ENCODE results near the gene LY6G5B.
A peak's percentile ranks its signal among the peaks of the same experiment; 100 is the strongest.

Gene LY6G5B

GRCh38 chr6:31701666-31702404, 32.1 kb downstream of the LY6G5B start:
- TF ChIP-seq REST (IDR thresholded peaks at IDR 0.05; ENCODE audit: insufficient read depth in 1 of 2, low read depth in 2 of 2, low read length in 2 of 2) (no peak), TAF1 (IDR thresholded peaks at IDR 0.05; ENCODE audit: borderline replicate concordance, insufficient read depth, low read length) (no peak), POLR2AphosphoS5 (IDR thresholded peaks at IDR 0.05; ENCODE audit: low read depth, low read length) (no peak), FOXP2 (optimal IDR thresholded peaks at IDR 0.05; ENCODE audit: borderline replicate concordance, extremely low read depth, extremely low read length, insufficient read depth) (no peak), SIN3A (IDR thresholded peaks at IDR 0.05; ENCODE audit: borderline replicate concordance, insufficient read depth, low read length) (no peak)

GRCh38 chr6:31702405-31702818, 32.6 kb downstream of the LY6G5B start:
- no peak for TF ChIP-seq FOXP2 (optimal IDR thresholded peaks at IDR 0.05; ENCODE audit: borderline replicate concordance, extremely low read depth, extremely low read length, insufficient read depth)
- TF ChIP-seq REST (IDR thresholded peaks at IDR 0.05; ENCODE audit: insufficient read depth in 1 of 2, low read depth in 2 of 2, low read length in 2 of 2): no peak
- TF ChIP-seq POLR2AphosphoS5 (IDR thresholded peaks at IDR 0.05; ENCODE audit: low read depth, low read length): no peak
- TF ChIP-seq TAF1 (IDR thresholded peaks at IDR 0.05; ENCODE audit: borderline replicate concordance, insufficient read depth, low read length): no peak
- no peak for TF ChIP-seq SIN3A (IDR thresholded peaks at IDR 0.05; ENCODE audit: borderline replicate concordance, insufficient read depth, low read length)

GRCh38 chr6:31702819-31703716, 33.3 kb downstream of the LY6G5B start, which contains the start of gene ABHD16A:
Gene ABHD16A, minus strand, starts transcription at chr6:31703324. Its CDS starts 43 bp downstream, at chr6:31703281.
- TF ChIP-seq TAF1 (IDR thresholded peaks at IDR 0.05; ENCODE audit: borderline replicate concordance, insufficient read depth, low read length): no peak
- peak; percentile 52; the same call in 1 of the 2 replicates for TF ChIP-seq SIN3A (IDR thresholded peaks at IDR 0.05; ENCODE audit: borderline replicate concordance, insufficient read depth, low read length)
- peak; percentile 95 for TF ChIP-seq FOXP2 (optimal IDR thresholded peaks at IDR 0.05; ENCODE audit: borderline replicate concordance, extremely low read depth, extremely low read length, insufficient read depth)
- TF ChIP-seq POLR2AphosphoS5 (IDR thresholded peaks at IDR 0.05; ENCODE audit: low read depth, low read length): peak; percentile 88

GRCh38 chr6:31705931-31706330, 36.2 kb downstream of the LY6G5B start:
- TF ChIP-seq REST (IDR thresholded peaks at IDR 0.05; ENCODE audit: insufficient read depth in 1 of 2, low read depth in 2 of 2, low read length in 2 of 2) (no peak), TAF1 (IDR thresholded peaks at IDR 0.05; ENCODE audit: borderline replicate concordance, insufficient read depth, low read length) (no peak)

- TF ChIP-seq SIN3A (IDR thresholded peaks at IDR 0.05; ENCODE audit: borderline replicate concordance, insufficient read depth, low read length): no peak
- no peak for TF ChIP-seq FOXP2 (optimal IDR thresholded peaks at IDR 0.05; ENCODE audit: borderline replicate concordance, extremely low read depth, extremely low read length, insufficient read depth)
- no peak for TF ChIP-seq POLR2AphosphoS5 (IDR thresholded peaks at IDR 0.05; ENCODE audit: low read depth, low read length)
- TF ChIP-seq REST (IDR thresholded peaks at IDR 0.05; ENCODE audit: insufficient read depth in 1 of 2, low read depth in 2 of 2, low read length in 2 of 2): no peak
- no peak for TF ChIP-seq TAF1 (IDR thresholded peaks at IDR 0.05; ENCODE audit: borderline replicate concordance, insufficient read depth, low read length)
These were observed 36.8 kb downstream of the LY6G5B start, which contains the start of gene LY6G6F for GRCh38 chr6:31706599-31706998. Gene LY6G6F, plus strand, starts transcription at chr6:31706866. Its CDS starts 41 bp downstream, at chr6:31706907.
